ENCODE measurements around the gene COLGALT1. TPM values are rescaled to one million over a fixed set of nuclear protein-coding genes. Genes with fewer than 3 reads are reported as not detected.

The COLGALT1 gene
- total RNA-seq, 1 donor from 2014 or later, result 121 TPM

- no peak for TF ChIP-seq CTCF (IDR thresholded peaks at IDR 0.05)
- H3K9me3 Mint-ChIP-seq (ENCODE audit: unreplicated experiment), result peaks cover 4% of the 10 kb centered on the region
- H3K27me3 Mint-ChIP-seq (ENCODE audit: unreplicated experiment), result no peaks in the 10 kb centered on the region
- no peak for DNase-seq (ENCODE audit: extremely low spot score, unreplicated experiment)
- no peaks in the 10 kb centered on the region for H3K36me3 Mint-ChIP-seq (ENCODE audit: unreplicated experiment)
- no peak overlapping the region for H3K27ac Mint-ChIP-seq (ENCODE audit: unreplicated experiment)
- H3K4me3 Mint-ChIP-seq (ENCODE audit: unreplicated experiment), result no peak overlapping the region
- H3K4me1 Mint-ChIP-seq (ENCODE audit: unreplicated experiment), result peaks cover 3% of the 10 kb centered on the region
Observed at GRCh38 chr19:17532557-17532956, 22.9 kb upstream of the COLGALT1 start.

- DNase-seq (ENCODE audit: extremely low spot score, unreplicated experiment), result no peak
- H3K27me3 Mint-ChIP-seq (ENCODE audit: unreplicated experiment), result no peaks in the 10 kb centered on the region
- no peaks in the 10 kb centered on the region for H3K9me3 Mint-ChIP-seq (ENCODE audit: unreplicated experiment)
- no peak overlapping the region for H3K27ac Mint-ChIP-seq (ENCODE audit: unreplicated experiment)
- no peak overlapping the region for H3K4me3 Mint-ChIP-seq (ENCODE audit: unreplicated experiment)
- H3K36me3 Mint-ChIP-seq (ENCODE audit: unreplicated experiment), result no peaks in the 10 kb centered on the region
- peaks cover 12% of the 10 kb centered on the region for H3K4me1 Mint-ChIP-seq (ENCODE audit: unreplicated experiment)
- TF ChIP-seq CTCF (IDR thresholded peaks at IDR 0.05), result no peak
Observed at GRCh38 chr19:17534767-17535166, 20.7 kb upstream of the COLGALT1 start.

- Mint-ChIP-seq H3K36me3 (ENCODE audit: unreplicated experiment) (no peaks in the 10 kb centered on the region), H3K9me3 (ENCODE audit: unreplicated experiment) (no peaks in the 10 kb centered on the region), H3K4me1 (ENCODE audit: unreplicated experiment) (peaks cover 9% of the 10 kb centered on the region), H3K27ac (ENCODE audit: unreplicated experiment) (no peak overlapping the region), H3K4me3 (ENCODE audit: unreplicated experiment) (no peak overlapping the region), H3K27me3 (ENCODE audit: unreplicated experiment) (no peaks in the 10 kb centered on the region)
- TF ChIP-seq CTCF (IDR thresholded peaks at IDR 0.05), result no peak
- DNase-seq (ENCODE audit: extremely low spot score, unreplicated experiment), result no peak
Observed at GRCh38 chr19:17536955-17537354, 18.5 kb upstream of the COLGALT1 start.

- DNase-seq (ENCODE audit: extremely low spot score, unreplicated experiment), result no peak
- Mint-ChIP-seq H3K36me3 (ENCODE audit: unreplicated experiment) (no peaks in the 10 kb centered on the region), H3K27ac (ENCODE audit: unreplicated experiment) (no peak overlapping the region), H3K4me3 (ENCODE audit: unreplicated experiment) (peak overlapping the region; percentile 80), H3K27me3 (ENCODE audit: unreplicated experiment) (no peaks in the 10 kb centered on the region), H3K9me3 (ENCODE audit: unreplicated experiment) (no peaks in the 10 kb centered on the region), H3K4me1 (ENCODE audit: unreplicated experiment) (peaks cover 9% of the 10 kb centered on the region)
- TF ChIP-seq CTCF (IDR thresholded peaks at IDR 0.05), result no peak
Observed at GRCh38 chr19:17538684-17539237, 16.7 kb upstream of the COLGALT1 start.

- H3K27me3 Mint-ChIP-seq (ENCODE audit: unreplicated experiment), result no peaks in the 10 kb centered on the region
- no peak overlapping the region for H3K27ac Mint-ChIP-seq (ENCODE audit: unreplicated experiment)
- H3K4me3 Mint-ChIP-seq (ENCODE audit: unreplicated experiment), result peak overlapping the region; percentile 80
- peaks cover 9% of the 10 kb centered on the region for H3K4me1 Mint-ChIP-seq (ENCODE audit: unreplicated experiment)
- peak; percentile 52 for TF ChIP-seq CTCF (IDR thresholded peaks at IDR 0.05)
- no peaks in the 10 kb centered on the region for H3K36me3 Mint-ChIP-seq (ENCODE audit: unreplicated experiment)
- DNase-seq (ENCODE audit: extremely low spot score, unreplicated experiment), result peak; percentile 94
- no peaks in the 10 kb centered on the region for H3K9me3 Mint-ChIP-seq (ENCODE audit: unreplicated experiment)
Observed at GRCh38 chr19:17539238-17540117, 16.0 kb upstream of the COLGALT1 start.
